ENCODE results near the gene NPAS3.

NPAS3 gene

GRCh38 chr14:33566082-33566481 is 627.4 kb downstream of the NPAS3 start:
- no peak for DNase-seq

- DNase-seq: no peak
These were observed 628.5 kb downstream of the NPAS3 start for GRCh38 chr14:33567023-33567728.

GRCh38 chr14:33567731-33568130 is 629.1 kb downstream of the NPAS3 start:
- no peak for DNase-seq

GRCh38 chr14:33568935-33569579 is 630.4 kb downstream of the NPAS3 start:
- no peak for DNase-seq

DNA sequence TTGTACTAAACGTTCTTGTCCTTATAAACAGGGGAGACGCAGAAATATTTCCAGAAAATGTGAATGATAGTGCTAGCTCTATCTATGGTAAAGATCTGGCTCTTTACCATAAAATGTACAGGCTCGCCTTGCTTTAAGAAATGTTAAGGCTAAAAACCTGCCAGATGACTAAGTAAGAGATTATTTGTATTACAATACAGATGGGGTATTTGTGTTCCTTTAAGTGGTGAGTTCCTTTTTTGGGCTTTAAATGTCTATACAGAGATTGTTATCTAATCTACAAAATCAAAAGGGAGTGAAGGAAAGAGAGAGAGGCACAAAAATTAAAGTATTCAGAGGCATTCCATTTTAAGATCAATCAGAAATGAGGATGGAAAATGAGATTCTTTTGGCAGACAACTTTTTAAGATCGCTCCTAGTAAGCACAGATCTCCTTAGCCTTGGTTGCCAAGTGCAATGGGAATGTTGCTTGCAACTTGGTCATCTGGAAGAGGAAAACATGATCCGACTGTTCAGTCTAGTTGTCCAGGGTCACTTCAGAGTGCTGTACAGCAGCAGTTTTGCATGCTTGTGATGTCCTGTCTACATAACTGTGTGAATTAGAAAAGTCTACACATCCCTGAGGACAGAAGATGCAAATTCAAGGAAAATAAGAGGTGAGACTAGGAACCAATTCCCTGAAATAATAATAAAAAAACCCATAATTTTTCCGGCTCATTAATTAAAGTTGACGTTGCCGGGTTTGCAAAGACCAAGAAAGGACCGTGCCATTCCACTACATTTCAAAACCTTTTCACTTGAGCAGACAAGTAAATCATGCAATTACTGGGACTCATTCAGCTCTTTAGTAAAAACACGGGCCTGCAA is 631.4 kb downstream of the NPAS3 start:
- no peak for DNase-seq

DNA sequence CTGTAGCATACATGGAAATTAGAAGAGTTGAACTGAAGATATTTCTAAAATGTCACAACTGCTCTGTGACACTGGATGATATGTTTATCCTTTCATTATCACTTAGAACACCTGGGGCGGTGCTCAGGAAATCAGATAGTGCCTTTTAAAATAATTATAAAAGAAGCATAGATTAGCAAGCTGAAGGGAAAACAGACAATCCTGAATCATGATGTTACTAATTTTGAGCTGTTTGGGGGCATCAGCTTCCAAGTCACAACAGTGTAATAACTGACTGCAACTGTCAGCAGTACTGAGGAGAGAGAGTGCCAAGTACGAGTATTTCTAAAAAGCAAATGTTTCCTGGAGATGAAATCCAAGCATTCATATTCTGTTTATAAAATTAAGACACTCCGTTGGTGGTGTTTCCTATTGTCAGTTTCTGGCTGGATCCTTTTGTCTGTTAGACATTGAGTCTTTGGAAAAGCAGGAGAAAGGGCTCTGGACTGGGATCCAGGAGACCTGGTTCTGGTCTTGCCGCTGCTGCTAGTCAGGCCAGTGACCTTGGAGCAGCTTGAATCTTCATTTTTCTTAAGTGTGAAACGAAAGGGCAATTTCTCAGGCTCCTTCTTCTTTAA is 632.1 kb downstream of the NPAS3 start:
- no peak for DNase-seq

GRCh38 chr14:33573301-33573880 is 634.7 kb downstream of the NPAS3 start:
- no peak for DNase-seq

GRCh38 chr14:33576014-33576413 is 637.3 kb downstream of the NPAS3 start:
- DNase-seq: no peak

GRCh38 chr14:33578461-33579216 is 640.0 kb downstream of the NPAS3 start:
- no peak for DNase-seq

DNA sequence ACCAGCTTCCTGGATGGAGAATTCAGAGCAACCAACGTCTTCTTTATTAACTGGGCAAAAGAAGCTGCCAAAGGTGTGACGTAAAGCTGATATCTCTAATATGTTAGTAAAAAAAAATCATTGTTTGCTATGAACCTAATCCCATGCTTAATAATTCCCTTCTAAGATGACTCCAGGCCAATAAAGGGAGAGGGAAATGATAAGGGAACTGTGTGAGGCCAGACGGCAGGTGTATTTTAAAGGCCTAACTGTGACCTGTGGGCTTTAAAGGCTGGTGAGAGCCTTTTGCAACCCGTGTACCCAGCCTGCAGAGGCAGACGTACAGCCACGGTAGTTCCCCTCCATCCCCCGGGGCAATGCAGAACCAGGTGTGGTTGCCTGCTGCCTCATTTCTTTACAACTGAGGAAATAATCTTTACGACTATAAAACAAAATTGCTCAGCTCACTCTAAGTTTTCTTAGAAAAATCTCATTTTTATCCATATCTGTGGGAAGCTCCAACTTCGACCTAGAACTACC is 641.6 kb downstream of the NPAS3 start:
- DNase-seq: no peak

- no peak for DNase-seq
These were observed 642.2 kb downstream of the NPAS3 start for GRCh38 chr14:33580841-33581240.

- DNase-seq: no peak
These were observed 646.0 kb downstream of the NPAS3 start for GRCh38 chr14:33584697-33585096.

DNA sequence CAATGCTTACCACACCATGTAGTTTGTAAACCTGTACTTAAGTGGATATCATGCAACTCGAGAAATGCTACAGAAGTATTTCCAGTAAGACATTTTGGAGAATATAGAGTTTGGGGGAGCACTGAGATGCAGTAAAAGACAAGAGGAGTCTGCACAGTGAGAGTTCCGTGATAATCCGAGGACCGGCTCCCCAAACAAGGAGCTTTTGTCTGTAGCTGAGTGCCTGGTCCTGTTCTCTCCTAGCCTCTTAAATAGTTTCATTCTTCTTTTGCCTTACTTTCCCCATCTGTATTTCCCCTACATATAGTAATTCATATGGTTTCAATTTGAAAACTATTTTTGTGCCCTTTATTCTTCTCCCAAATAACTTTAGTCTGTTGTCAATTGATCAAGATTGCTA is 648.1 kb downstream of the NPAS3 start:
- DNase-seq: no peak

- no peak for DNase-seq
These were observed 649.1 kb downstream of the NPAS3 start for GRCh38 chr14:33587791-33588190.

- no peak for DNase-seq
These were observed 650.1 kb downstream of the NPAS3 start for GRCh38 chr14:33588771-33589170.

GRCh38 chr14:33589334-33589733 is 650.7 kb downstream of the NPAS3 start:
- DNase-seq: no peak

DNA sequence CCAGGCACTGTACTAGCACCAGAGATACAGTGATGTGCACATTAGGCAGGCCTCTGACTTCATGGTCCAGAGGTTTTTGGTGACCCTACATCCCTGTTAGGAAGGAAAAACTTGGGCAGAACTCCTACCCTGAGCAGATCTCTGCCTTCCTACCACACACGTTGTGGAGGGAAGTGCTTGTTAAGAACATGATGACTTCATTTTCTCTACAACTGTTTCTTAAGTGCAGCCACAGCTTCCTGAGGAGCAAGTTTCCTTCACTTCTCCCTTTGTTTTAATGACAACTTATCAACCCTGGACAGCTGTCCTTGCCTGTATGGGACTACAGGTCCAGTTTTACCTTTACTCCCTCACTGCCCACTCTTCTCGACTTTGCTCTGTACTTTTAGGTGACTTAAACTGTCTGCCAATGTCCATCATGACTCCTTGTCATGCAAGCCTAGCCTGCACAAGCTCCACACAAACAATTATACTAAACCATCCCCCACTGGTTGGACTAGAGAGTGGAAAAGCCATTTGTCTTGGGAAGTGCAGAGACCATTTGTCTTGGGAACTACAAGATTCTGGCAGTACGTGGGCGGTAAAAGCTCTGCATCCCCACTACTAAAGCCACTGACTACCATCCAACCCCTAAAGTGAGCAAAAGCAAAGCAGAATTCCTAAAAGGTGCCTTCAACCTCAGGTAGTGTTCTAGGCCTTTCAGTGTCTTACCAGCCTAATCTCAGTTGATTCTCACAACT is 652.4 kb downstream of the NPAS3 start:
- DNase-seq: no peak

DNA sequence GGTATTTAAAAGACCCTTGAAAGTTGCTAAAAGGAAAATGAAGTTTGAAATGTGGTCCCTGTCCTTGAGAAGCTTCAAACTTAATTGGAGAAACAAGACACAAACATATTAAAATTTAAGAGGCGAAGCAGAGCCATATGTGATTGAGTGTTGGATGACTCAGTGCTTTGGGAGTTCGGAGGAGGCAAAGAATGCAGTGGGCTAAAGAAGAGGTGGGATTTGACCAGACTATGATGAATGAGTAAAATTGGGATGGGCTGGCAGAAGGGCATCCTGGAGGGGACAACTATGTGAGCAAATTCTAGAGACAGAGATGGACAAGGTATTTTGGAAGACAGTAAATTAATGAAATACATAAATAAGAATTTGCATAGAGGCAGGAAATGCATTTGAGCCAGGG is 653.6 kb downstream of the NPAS3 start:
- DNase-seq: no peak

DNA sequence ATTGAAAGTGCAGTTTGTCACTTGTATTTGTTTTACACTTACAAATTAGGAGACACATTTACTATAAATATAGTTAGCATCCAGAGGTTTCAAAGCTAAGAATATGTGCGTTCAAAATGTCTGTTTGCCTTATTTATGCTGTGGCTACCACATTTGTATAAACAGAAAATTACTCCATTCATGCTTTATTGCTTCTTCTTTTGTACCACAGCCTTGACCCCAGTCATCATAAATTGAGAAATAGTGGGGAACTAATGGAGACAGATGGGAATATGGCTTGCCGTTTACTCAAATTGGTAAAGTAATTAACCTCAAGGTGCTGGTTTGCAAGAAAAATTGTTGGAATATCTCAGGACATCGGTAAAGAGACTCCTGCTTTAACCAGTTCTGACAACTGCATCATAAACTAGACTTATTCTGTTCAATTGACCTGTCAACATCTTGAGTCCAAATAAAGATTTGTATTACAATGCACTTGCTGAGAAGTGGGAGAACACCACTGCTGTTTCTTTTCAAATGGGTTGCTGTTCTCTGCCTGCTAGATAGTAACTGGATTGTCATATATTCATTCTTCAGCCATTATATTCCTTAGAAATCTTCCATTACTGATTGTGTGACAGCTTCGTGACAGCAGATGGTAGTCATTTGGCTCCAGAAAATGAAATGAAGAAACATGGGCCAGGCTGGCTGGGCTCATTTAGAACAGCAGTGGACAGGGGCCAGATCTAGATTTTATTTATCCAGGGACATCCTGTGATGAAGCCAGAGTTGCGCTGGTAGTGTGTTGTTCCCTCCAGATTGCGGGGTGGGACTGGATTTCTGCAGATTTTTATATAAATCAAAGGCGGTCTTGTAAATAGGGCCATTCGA is 657.8 kb downstream of the NPAS3 start:
- no peak for DNase-seq

- no peak for DNase-seq
These were observed 659.9 kb downstream of the NPAS3 start for GRCh38 chr14:33598582-33598981.

Measured in activated CD4-positive, alpha-beta T cell treated with anti-CD3 and anti-CD28 coated beads, Interleukin-2, amount 50 U/mL, for 1 hour (primary cell).